ENCODE measurements around the gene ENTR1.
A peak's percentile ranks its signal among the peaks of the same experiment; 100 is the strongest.

The ENTR1 gene

GRCh38 chr9:136437839-136438547, 27.6 kb upstream of the ENTR1 start:
- DNase-seq (ENCODE audit: low read depth) = peak; percentile 12
- no peak for TF ChIP-seq CTCF (conservative IDR thresholded peaks at IDR 0.05; ENCODE audit: low read length)
- H3K4me3 ChIP-seq (ENCODE audit: low read length) = peak overlapping the region; percentile 71

- no peak for TF ChIP-seq CTCF (conservative IDR thresholded peaks at IDR 0.05; ENCODE audit: low read length)
- peak; percentile 57 for DNase-seq (ENCODE audit: low read depth)
- H3K4me3 ChIP-seq (ENCODE audit: low read length) = peak overlapping the region; percentile 71
Observed at GRCh38 chr9:136437430-136437829, 27.0 kb upstream of the ENTR1 start.

GRCh38 chr9:136436055-136436634, 25.7 kb upstream of the ENTR1 start:
- no peak for TF ChIP-seq CTCF (conservative IDR thresholded peaks at IDR 0.05; ENCODE audit: low read length)
- no peak overlapping the region for H3K4me3 ChIP-seq (ENCODE audit: low read length)
- DNase-seq (ENCODE audit: low read depth) = no peak

- DNase-seq (ENCODE audit: low read depth) = no peak
- no peak for TF ChIP-seq CTCF (conservative IDR thresholded peaks at IDR 0.05; ENCODE audit: low read length)
- H3K4me3 ChIP-seq (ENCODE audit: low read length) = no peak overlapping the region
Observed at GRCh38 chr9:136434580-136435169, 24.3 kb upstream of the ENTR1 start.

- TF ChIP-seq CTCF (conservative IDR thresholded peaks at IDR 0.05; ENCODE audit: low read length) = no peak
- H3K4me3 ChIP-seq (ENCODE audit: low read length) = no peak overlapping the region
Observed at GRCh38 chr9:136433849-136434579, 23.6 kb upstream of the ENTR1 start.

GRCh38 chr9:136433043-136433715, 22.8 kb upstream of the ENTR1 start:
- no peak for TF ChIP-seq CTCF (conservative IDR thresholded peaks at IDR 0.05; ENCODE audit: low read length)
- DNase-seq (ENCODE audit: low read depth) = no peak
- H3K4me3 ChIP-seq (ENCODE audit: low read length) = no peak overlapping the region

More at GRCh38 chr9:136433849-136434579, 23.6 kb upstream of the ENTR1 start:
- DNase-seq (ENCODE audit: low read depth) = no peak

All from AG10803 (cell line).